GM19438 (cell line): Measurements from ENCODE around the gene ZNF718.
"Not testable (repeated sequence)": the region's sequence is repeated elsewhere in the genome, so short reads cannot be mapped to it uniquely, and the experiment has no call there.

ENCODE experiments used
- ATAC-seq: cut with Tn5 transposase; IDR thresholded peaks from one replicate; pipeline ENCODE4 v1.9.1; 2021; ENCODE audit warnings: low read depth; ENCODE audit not compliant: unreplicated experiment

Gene ZNF718

GRCh38 chr4:124275-125081 lies at the start of gene ZNF718:
TSS of gene ZNF718 (plus strand) at chr4:124501. CDS start at chr4:124671, 170 bp downstream.
- ATAC-seq, result peak; percentile 93

GRCh38 chr4:85951-86350 lies 38.4 kb upstream of the ZNF718 start:
- no peak for ATAC-seq

- ATAC-seq, result not testable (repeated sequence)
Measured at GRCh38 chr4:86559-87324, 37.6 kb upstream of the ZNF718 start.

- no peak for ATAC-seq
Measured at GRCh38 chr4:98386-98785, 25.9 kb upstream of the ZNF718 start.

GRCh38 chr4:99863-100262 lies 24.4 kb upstream of the ZNF718 start:
- no peak for ATAC-seq

- ATAC-seq, result no peak
Measured at GRCh38 chr4:107083-107443, 17.2 kb upstream of the ZNF718 start.

- no peak for ATAC-seq
Measured at GRCh38 chr4:107444-108429, 16.6 kb upstream of the ZNF718 start.

GRCh38 chr4:112771-113170 lies 11.5 kb upstream of the ZNF718 start:
- no peak for ATAC-seq

GRCh38 chr4:113732-114131 lies 10.6 kb upstream of the ZNF718 start:
- no peak for ATAC-seq

GRCh38 chr4:114149-114548 lies 10.2 kb upstream of the ZNF718 start:
- ATAC-seq, result no peak

- no peak for ATAC-seq
Measured at GRCh38 chr4:116499-116898, 7.8 kb upstream of the ZNF718 start.

- ATAC-seq, result no peak
Measured at GRCh38 chr4:120616-121015, 3.7 kb upstream of the ZNF718 start.

- no peak for ATAC-seq
Measured at GRCh38 chr4:121408-122084, 2.8 kb upstream of the ZNF718 start.

GRCh38 chr4:123922-124274 lies 403 bp upstream of the ZNF718 start:
- not testable (repeated sequence) for ATAC-seq

GRCh38 chr4:125091-125771 lies 930 bp downstream of the ZNF718 start:
- no peak for ATAC-seq

- no peak for ATAC-seq
Measured at GRCh38 chr4:125833-126232, 1.5 kb downstream of the ZNF718 start.

GRCh38 chr4:132483-132882 lies 8.2 kb downstream of the ZNF718 start:
- no peak for ATAC-seq

GRCh38 chr4:138935-139334 lies 14.6 kb downstream of the ZNF718 start:
- ATAC-seq, result no peak

GRCh38 chr4:139691-140090 lies 15.4 kb downstream of the ZNF718 start:
- ATAC-seq, result no peak

GRCh38 chr4:146621-147020 lies 22.3 kb downstream of the ZNF718 start:
- ATAC-seq, result no peak
